Dedifferentiated amniotic fluid mesenchymal stem cell (primary cell): ENCODE measurements around the gene CRY2.
"Not testable (repeated sequence)": the region's sequence is repeated elsewhere in the genome, so short reads cannot be mapped to it uniquely, and the experiment has no call there.

ENCODE experiments used
- DNase-seq: peaks from one replicate; pipeline ENCODE4 v3.0.0-alpha.2; 2016; ENCODE audit errors: extremely low spot score

The CRY2 gene

GRCh38 chr11:45811571-45812290 is 35.5 kb upstream of the CRY2 start:
- no peak for DNase-seq

GRCh38 chr11:45812581-45813548 is 34.4 kb upstream of the CRY2 start:
- DNase-seq: no peak

- no peak for DNase-seq
These were observed 31.5 kb upstream of the CRY2 start for GRCh38 chr11:45815747-45816146.

GRCh38 chr11:45816614-45817013 is 30.7 kb upstream of the CRY2 start:
- DNase-seq: no peak

- DNase-seq: no peak
These were observed 30.1 kb upstream of the CRY2 start for GRCh38 chr11:45817191-45817590.

GRCh38 chr11:45818961-45819605 is 28.2 kb upstream of the CRY2 start:
- no peak for DNase-seq

GRCh38 chr11:45820211-45820857 is 26.9 kb upstream of the CRY2 start:
- no peak for DNase-seq

- not testable (repeated sequence) for DNase-seq
These were observed 20.8 kb upstream of the CRY2 start for GRCh38 chr11:45826492-45826891.

- DNase-seq: no peak
These were observed 20.2 kb upstream of the CRY2 start for GRCh38 chr11:45827123-45827522.

- no peak for DNase-seq
These were observed 18.3 kb upstream of the CRY2 start for GRCh38 chr11:45828996-45829395.

GRCh38 chr11:45830596-45830995 is 16.7 kb upstream of the CRY2 start:
- no peak for DNase-seq

- no peak for DNase-seq
These were observed 14.3 kb upstream of the CRY2 start for GRCh38 chr11:45832811-45833441.

- no peak for DNase-seq
These were observed 13.5 kb upstream of the CRY2 start for GRCh38 chr11:45833761-45834160.

GRCh38 chr11:45834298-45834756 is 12.9 kb upstream of the CRY2 start:
- DNase-seq: no peak

- no peak for DNase-seq
These were observed 8.1 kb upstream of the CRY2 start for GRCh38 chr11:45839204-45839603.

- DNase-seq: not testable (repeated sequence)
These were observed 7.0 kb upstream of the CRY2 start for GRCh38 chr11:45840251-45840650.

GRCh38 chr11:45843158-45843924 is 3.9 kb upstream of the CRY2 start:
- DNase-seq: peak; percentile 90

GRCh38 chr11:45844822-45845578 is 2.3 kb upstream of the CRY2 start:
- no peak for DNase-seq

GRCh38 chr11:45846174-45846675 is 1.1 kb upstream of the CRY2 start:
- DNase-seq: no peak

GRCh38 chr11:45847911-45848316 is 639 bp downstream of the CRY2 start:
- peak; percentile 58 for DNase-seq
